Lung (tissue), 12 donors: ENCODE data around the gene ANKRD60. TPM values are rescaled to one million over a fixed set of nuclear protein-coding genes. Genes with fewer than 3 reads are reported as not detected.

Experiments
- ATAC-seq: fragments of 200-7000 bp; cut with Tn5 transposase; one replicate; pipeline ENCODE4 v1.9.1; 2020; ENCODE audit warnings: moderate number of reproducible peaks; ENCODE audit not compliant: insufficient read depth, low FRiP score
- DNase-seq, 3 donors: peaks; one replicate each; pipeline ENCODE4 v3.0.0-alpha.2; 2013 to 2017
- H3K27ac ChIP-seq, 2 donors: one replicate each; pipeline ENCODE4 v1.5.1; 2013; ENCODE audit warnings: mild to moderate bottlenecking in 2 of 2, moderate library complexity in 2 of 2, control low read depth in 1 of 2, inconsistent platforms in 1 of 2, low read depth in 1 of 2, low read length in 1 of 2
- H3K27me3 ChIP-seq, 3 donors: one replicate each; pipeline ENCODE4 v1.5.1; 2013; ENCODE audit warnings: low read length in 2 of 3; ENCODE audit not compliant: control insufficient read depth in 3 of 3, insufficient read depth in 3 of 3
- H3K36me3 ChIP-seq, 4 donors: one replicate each; pipeline ENCODE4 v1.5.1; 2013; ENCODE audit warnings: low read length in 4 of 4, mild to moderate bottlenecking in 1 of 4, moderate library complexity in 1 of 4; ENCODE audit not compliant: control insufficient read depth in 4 of 4, insufficient read depth in 4 of 4
- H3K4me1 ChIP-seq, 5 donors: one replicate each; pipeline ENCODE4 v1.5.1; 2013; ENCODE audit warnings: low read length in 5 of 5, mild to moderate bottlenecking in 2 of 5, moderate library complexity in 1 of 5; ENCODE audit not compliant: control insufficient read depth in 5 of 5, insufficient read depth in 5 of 5
- H3K4me3 ChIP-seq: one replicate; pipeline ENCODE4 v1.5.1; 2013; ENCODE audit warnings: mild to moderate bottlenecking, control low read depth, moderate library complexity
- H3K9ac ChIP-seq, 2 donors: one replicate each; pipeline ENCODE4 v1.5.1; 2013; ENCODE audit warnings: low read length in 2 of 2, control low read depth in 1 of 2; ENCODE audit not compliant: insufficient read depth in 1 of 2
- H3K9me3 ChIP-seq, 4 donors: one replicate each; pipeline ENCODE4 v1.5.1; 2013; ENCODE audit warnings: low read length in 3 of 4, mild to moderate bottlenecking in 1 of 4, moderate library complexity in 1 of 4; ENCODE audit not compliant: control insufficient read depth in 4 of 4, insufficient read depth in 3 of 4
- WGBS, 2 donors: extraction: QIAGEN DNeasy Blood & Tissue Kit; methylation state at CpG; one replicate each; pipeline ENCODE4 v1.1.7; 2013; 5-methylcytosine and 5-hydroxymethylcytosine counted together
- polyA plus RNA-seq, 2 donors: library from polyadenylated mRNA; stranded (reverse); fragments of 200-250 nt; gene quantifications; one replicate each; pipeline ENCODE4 v1.2.1, GENCODE V29; 2013
- total RNA-seq, 2 donors: library from RNA; depleted of rRNA in 1 of 2; stranded (reverse); fragments of >200 nt in 1 of 2; gene quantifications; one replicate each; pipeline ENCODE4 v1.2.1, GENCODE V29; 2014 to 2021
- TF ChIP-seq, protein P1 (sequence below): IDR thresholded peaks from 2 replicates; pipeline ENCODE4 v1.5.1; 2012; ENCODE audit warnings: mild to moderate bottlenecking; ENCODE audit errors: control extremely low read depth, extremely low read depth
- donor health status: control.
- donor health status: control.
- donor health status: Bipolar disorder and iron deficiency.
- donor health status: healthy.
- donor health status: DM: yes; HTN: yes; CAD: no.

The ANKRD60 gene
- total and polyA plus RNA-seq, 4 donors = not detected

DNA sequence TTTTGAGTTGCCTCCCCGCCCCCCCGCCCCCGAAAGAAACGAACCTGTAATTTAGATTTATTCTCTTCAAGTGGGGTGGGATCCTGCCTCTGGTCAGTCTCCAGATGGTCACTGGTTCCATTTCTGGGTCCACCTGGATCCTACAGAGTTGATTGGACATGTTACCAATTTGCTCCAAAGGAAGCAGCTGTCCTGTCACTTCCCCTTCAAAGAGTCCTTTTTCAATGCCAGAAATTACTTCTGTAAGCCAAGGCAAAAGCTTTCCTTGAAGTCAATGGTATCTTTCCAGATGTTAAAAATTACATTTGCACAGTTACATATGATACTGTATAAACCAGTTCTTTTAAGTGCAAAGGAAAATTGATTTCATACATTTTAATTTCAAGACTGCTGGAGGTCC lies 12.0 kb upstream of the ANKRD60 start:
- no peaks in the 10 kb centered on the region for H3K9me3 ChIP-seq
- TF ChIP-seq, protein P1, sequence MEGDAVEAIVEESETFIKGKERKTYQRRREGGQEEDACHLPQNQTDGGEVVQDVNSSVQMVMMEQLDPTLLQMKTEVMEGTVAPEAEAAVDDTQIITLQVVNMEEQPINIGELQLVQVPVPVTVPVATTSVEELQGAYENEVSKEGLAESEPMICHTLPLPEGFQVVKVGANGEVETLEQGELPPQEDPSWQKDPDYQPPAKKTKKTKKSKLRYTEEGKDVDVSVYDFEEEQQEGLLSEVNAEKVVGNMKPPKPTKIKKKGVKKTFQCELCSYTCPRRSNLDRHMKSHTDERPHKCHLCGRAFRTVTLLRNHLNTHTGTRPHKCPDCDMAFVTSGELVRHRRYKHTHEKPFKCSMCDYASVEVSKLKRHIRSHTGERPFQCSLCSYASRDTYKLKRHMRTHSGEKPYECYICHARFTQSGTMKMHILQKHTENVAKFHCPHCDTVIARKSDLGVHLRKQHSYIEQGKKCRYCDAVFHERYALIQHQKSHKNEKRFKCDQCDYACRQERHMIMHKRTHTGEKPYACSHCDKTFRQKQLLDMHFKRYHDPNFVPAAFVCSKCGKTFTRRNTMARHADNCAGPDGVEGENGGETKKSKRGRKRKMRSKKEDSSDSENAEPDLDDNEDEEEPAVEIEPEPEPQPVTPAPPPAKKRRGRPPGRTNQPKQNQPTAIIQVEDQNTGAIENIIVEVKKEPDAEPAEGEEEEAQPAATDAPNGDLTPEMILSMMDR = no peak
- H3K4me3 ChIP-seq = no peak overlapping the region
- peaks cover 0 to 6% (median 2%) of the 10 kb centered on the region in 5 donors for H3K4me1 ChIP-seq
- DNase-seq = no peak
- WGBS, 2 donors = 94 to 95% methylated on average over 4 of the region's 4 CpGs
- H3K27ac ChIP-seq = no peak overlapping the region
- H3K27me3 ChIP-seq = no peaks in the 10 kb centered on the region
- no peak for ATAC-seq
- peaks cover 3 to 21% (median 12%) of the 10 kb centered on the region in 4 donors for H3K36me3 ChIP-seq
- no peak overlapping the region for H3K9ac ChIP-seq

DNA sequence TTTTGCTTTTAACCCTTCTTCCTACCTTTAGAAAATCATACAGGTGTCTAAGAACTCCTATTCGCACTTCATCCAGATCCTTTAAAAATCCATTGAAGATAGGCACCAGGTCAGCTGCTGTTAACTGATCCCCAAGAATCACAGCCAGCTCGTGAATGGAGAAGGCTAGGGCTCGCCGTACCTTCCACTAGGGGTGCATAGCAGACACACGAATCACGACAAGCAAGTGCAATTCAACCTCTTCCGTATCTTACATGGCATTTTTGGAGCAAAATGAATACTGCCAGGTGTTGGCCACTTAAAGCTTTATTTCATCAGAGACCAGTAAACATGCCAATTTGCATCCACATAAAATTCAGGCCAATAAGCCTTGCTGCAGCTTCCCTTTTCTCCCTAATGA lies 10.8 kb upstream of the ANKRD60 start:
- no peak overlapping the region for H3K9ac ChIP-seq
- no peaks in the 10 kb centered on the region for H3K27me3 ChIP-seq
- H3K27ac ChIP-seq = no peak overlapping the region
- peaks cover 0 to 6% (median 2%) of the 10 kb centered on the region in 5 donors for H3K4me1 ChIP-seq
- ATAC-seq (no peak), DNase-seq (no peak)
- peaks cover 4 to 20% (median 15%) of the 10 kb centered on the region in 4 donors for H3K36me3 ChIP-seq
- WGBS, 2 donors = 91 to 94% methylated on average over 7 of the region's 7 CpGs
- TF ChIP-seq, protein P1 = no peak
- no peak overlapping the region for H3K4me3 ChIP-seq
- no peaks in the 10 kb centered on the region for H3K9me3 ChIP-seq

DNA sequence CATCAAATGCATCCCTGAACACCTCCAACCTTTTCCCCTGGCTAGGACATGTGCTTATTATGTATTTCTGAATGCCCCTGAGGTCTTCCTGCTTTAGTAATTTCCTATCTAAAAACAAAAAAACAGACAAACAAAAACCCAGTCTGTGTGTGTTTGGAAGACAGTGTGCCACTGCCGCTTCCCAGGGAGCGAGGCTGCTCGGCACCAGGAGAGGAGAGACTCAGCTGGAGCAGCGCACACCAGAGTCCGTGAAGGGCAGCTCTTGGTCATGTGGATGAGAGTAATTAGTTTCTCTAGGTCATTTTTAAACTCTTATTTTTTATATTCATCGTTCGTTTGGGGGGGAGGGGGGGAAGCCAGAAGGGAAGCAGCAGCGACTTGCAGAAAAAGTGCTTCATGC lies 10.0 kb upstream of the ANKRD60 start:
- WGBS, 2 donors = 88 to 91% methylated on average over 8 of the region's 8 CpGs
- H3K36me3 ChIP-seq = peaks cover 4 to 19% (median 15%) of the 10 kb centered on the region in 4 donors
- no peak overlapping the region for H3K27ac ChIP-seq
- no peak overlapping the region for H3K9ac ChIP-seq
- no peaks in the 10 kb centered on the region for H3K27me3 ChIP-seq
- H3K4me1 ChIP-seq = peaks cover 0 to 6% (median 2%) of the 10 kb centered on the region in 5 donors
- no peaks in the 10 kb centered on the region for H3K9me3 ChIP-seq
- no peak for ATAC-seq
- DNase-seq = no peak
- H3K4me3 ChIP-seq = no peak overlapping the region
- TF ChIP-seq, protein P1 = no peak
